GM18526 (cell line): Measurements from ENCODE around the gene TAF10.

Experiments
- POLR2A ChIP-seq: IDR thresholded peaks from 3 replicates; pipeline ENCODE4 v1.6.1; 2011; ENCODE audit not compliant: insufficient read length; ENCODE audit errors: extremely low read depth

TAF10 gene

GRCh38 chr11:6612213-6613041 lies at the start of gene TAF10:
TSS of gene TAF10 (minus strand) at chr11:6612216. CDS start at chr11:6612189, 27 bp downstream.
- TF ChIP-seq POLR2A, result peak; percentile 78

GRCh38 chr11:6660712-6661111 lies 48.7 kb upstream of the TAF10 start:
- TF ChIP-seq POLR2A, result no peak

GRCh38 chr11:6658647-6659046 lies 46.6 kb upstream of the TAF10 start:
- TF ChIP-seq POLR2A, result no peak

- no peak for TF ChIP-seq POLR2A
Measured at GRCh38 chr11:6657346-6657745, 45.3 kb upstream of the TAF10 start.

- no peak for TF ChIP-seq POLR2A
Measured at GRCh38 chr11:6656936-6657335, 44.9 kb upstream of the TAF10 start.

- no peak for TF ChIP-seq POLR2A
Measured at GRCh38 chr11:6656584-6656915, 44.5 kb upstream of the TAF10 start.

- TF ChIP-seq POLR2A, result no peak
Measured at GRCh38 chr11:6655790-6656583, 44.0 kb upstream of the TAF10 start, which contains the start of gene DCHS1. TSS of gene DCHS1 (minus strand) at chr11:6655809. CDS start at chr11:6641613, 14,196 bp downstream.

GRCh38 chr11:6655020-6655789 lies 43.2 kb upstream of the TAF10 start:
- no peak for TF ChIP-seq POLR2A

- TF ChIP-seq POLR2A, result no peak
Measured at GRCh38 chr11:6654281-6655019, 42.4 kb upstream of the TAF10 start.

- TF ChIP-seq POLR2A, result no peak
Measured at GRCh38 chr11:6653656-6654055, 41.6 kb upstream of the TAF10 start.

- no peak for TF ChIP-seq POLR2A
Measured at GRCh38 chr11:6653097-6653496, 41.1 kb upstream of the TAF10 start.

- no peak for TF ChIP-seq POLR2A
Measured at GRCh38 chr11:6652182-6652581, 40.2 kb upstream of the TAF10 start.

GRCh38 chr11:6650980-6651379 lies 39.0 kb upstream of the TAF10 start:
- no peak for TF ChIP-seq POLR2A

- no peak for TF ChIP-seq POLR2A
Measured at GRCh38 chr11:6650104-6650503, 38.1 kb upstream of the TAF10 start.

- no peak for TF ChIP-seq POLR2A
Measured at GRCh38 chr11:6648501-6648900, 36.5 kb upstream of the TAF10 start.

- TF ChIP-seq POLR2A, result no peak
Measured at GRCh38 chr11:6647836-6648235, 35.8 kb upstream of the TAF10 start.
